Measurements from ENCODE around the gene CEP350.
A peak's percentile ranks its signal among the peaks of the same experiment; 100 is the strongest.

DNA sequence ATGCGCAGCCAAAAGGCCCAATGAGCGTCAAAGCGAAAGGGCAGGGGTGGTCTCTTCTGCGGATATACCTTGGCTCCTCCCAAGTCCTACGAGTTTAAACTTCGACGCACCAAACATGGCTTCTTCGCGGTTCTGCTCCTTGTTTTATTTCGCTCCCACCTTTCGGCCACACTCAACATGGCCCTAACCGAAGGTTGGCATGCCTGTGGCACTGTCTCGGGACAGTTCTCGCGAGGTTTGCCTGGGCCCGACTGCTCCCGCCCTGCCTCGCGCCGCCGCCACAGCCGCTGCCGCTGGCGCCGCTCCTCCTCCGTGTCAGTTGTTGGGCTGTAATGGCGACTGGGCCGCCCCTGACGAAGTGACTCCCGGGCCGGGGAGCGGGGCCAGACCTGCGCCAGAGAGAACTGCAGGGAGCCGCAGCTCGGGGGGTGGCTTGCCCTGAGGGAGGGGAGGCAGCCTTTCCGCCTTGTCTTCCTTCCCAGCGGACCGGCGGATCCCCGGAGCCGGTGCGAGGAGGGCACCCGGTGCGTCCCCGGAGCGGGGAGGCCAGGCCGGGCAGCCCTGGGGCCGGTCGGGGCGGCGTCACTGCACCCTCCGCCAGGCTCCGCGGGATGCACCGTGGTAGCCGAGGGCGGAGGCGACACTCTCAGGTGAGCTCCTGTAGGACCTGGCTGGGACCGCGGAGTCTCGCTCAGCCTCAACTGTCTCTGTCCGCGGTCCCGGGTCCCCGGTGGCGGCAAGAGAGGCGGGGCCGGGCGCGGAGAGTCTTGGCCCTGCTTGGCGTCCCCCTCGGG, at the start of gene CEP350:
- TF ChIP-seq, protein P1, sequence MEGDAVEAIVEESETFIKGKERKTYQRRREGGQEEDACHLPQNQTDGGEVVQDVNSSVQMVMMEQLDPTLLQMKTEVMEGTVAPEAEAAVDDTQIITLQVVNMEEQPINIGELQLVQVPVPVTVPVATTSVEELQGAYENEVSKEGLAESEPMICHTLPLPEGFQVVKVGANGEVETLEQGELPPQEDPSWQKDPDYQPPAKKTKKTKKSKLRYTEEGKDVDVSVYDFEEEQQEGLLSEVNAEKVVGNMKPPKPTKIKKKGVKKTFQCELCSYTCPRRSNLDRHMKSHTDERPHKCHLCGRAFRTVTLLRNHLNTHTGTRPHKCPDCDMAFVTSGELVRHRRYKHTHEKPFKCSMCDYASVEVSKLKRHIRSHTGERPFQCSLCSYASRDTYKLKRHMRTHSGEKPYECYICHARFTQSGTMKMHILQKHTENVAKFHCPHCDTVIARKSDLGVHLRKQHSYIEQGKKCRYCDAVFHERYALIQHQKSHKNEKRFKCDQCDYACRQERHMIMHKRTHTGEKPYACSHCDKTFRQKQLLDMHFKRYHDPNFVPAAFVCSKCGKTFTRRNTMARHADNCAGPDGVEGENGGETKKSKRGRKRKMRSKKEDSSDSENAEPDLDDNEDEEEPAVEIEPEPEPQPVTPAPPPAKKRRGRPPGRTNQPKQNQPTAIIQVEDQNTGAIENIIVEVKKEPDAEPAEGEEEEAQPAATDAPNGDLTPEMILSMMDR (CRISPR knock-in tag; IDR thresholded peaks at IDR 0.05): 0 out of 2 replicates have a peak, but pooled peaks have one; percentile 10
- TF ChIP-seq, protein P2, sequence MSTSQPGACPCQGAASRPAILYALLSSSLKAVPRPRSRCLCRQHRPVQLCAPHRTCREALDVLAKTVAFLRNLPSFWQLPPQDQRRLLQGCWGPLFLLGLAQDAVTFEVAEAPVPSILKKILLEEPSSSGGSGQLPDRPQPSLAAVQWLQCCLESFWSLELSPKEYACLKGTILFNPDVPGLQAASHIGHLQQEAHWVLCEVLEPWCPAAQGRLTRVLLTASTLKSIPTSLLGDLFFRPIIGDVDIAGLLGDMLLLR (CRISPR knock-in tag; IDR thresholded peaks at IDR 0.05): no peak
- TF ChIP-seq CBX5 (CRISPR knock-in tag; IDR thresholded peaks at IDR 0.05; ENCODE audit: borderline replicate concordance) (peak; percentile 55; the same call in 1 of the 2 replicates), ZNF17 (CRISPR knock-in tag; IDR thresholded peaks at IDR 0.05) (no peak), NFRKB (IDR thresholded peaks at IDR 0.05) (peak; percentile 77), ZNF224 (CRISPR knock-in tag; IDR thresholded peaks at IDR 0.05) (no peak; the same call in 1 of the 2 replicates), KDM5B (CRISPR knock-in tag; IDR thresholded peaks at IDR 0.05; ENCODE audit: borderline replicate concordance) (peak; percentile 92; the same call in 1 of the 2 replicates), SOX6 (IDR thresholded peaks at IDR 0.05) (no peak), SOX6 (CRISPR knock-in tag; IDR thresholded peaks at IDR 0.05) (peak; percentile 59; the same call in 1 of the 2 replicates), ZNF274 (CRISPR knock-in tag; IDR thresholded peaks at IDR 0.05) (peak; percentile 76; the same call in 1 of the 2 replicates), ATF7 (IDR thresholded peaks at IDR 0.05) (no peak), ATF7 (CRISPR knock-in tag; IDR thresholded peaks at IDR 0.05) (no peak; the same call in 1 of the 2 replicates), GABPA (IDR thresholded peaks at IDR 0.05; ENCODE audit: low read depth, low read length) (no peak), GABPA (CRISPR knock-in tag; IDR thresholded peaks at IDR 0.05; ENCODE audit: low read depth) (peak; percentile 72), EZH2 (conservative IDR thresholded peaks at IDR 0.05; ENCODE audit: low read depth, low read length) (no peak)
